Chondrocyte (in vitro differentiated cells): ENCODE data around the gene MAPK8IP3. TPM values are rescaled to one million over a fixed set of nuclear protein-coding genes. Genes with fewer than 3 reads are reported as not detected.

Experiments used
- DNase-seq: peaks from one replicate; pipeline ENCODE4 v3.0.0; 2021; ENCODE audit warnings: mixed read lengths, low spot score
- H3K27ac Mint-ChIP-seq: one replicate; pipeline ENCODE4 v1.8.0; 2021; ENCODE audit warnings: mild to moderate bottlenecking, moderate library complexity, mixed read lengths; ENCODE audit not compliant: unreplicated experiment
- H3K27me3 Mint-ChIP-seq: 2 replicates; pipeline ENCODE4 v1.8.0; 2021; ENCODE audit warnings: low read depth, mixed read lengths
- H3K36me3 Mint-ChIP-seq: 2 replicates; pipeline ENCODE4 v1.8.0; 2021; ENCODE audit warnings: low read depth, mixed read lengths
- H3K4me1 Mint-ChIP-seq: 2 replicates; pipeline ENCODE4 v1.8.0; 2021; ENCODE audit warnings: low read depth, mild to moderate bottlenecking, mixed read lengths
- H3K4me3 Mint-ChIP-seq: one replicate; pipeline ENCODE4 v1.8.0; 2021; ENCODE audit warnings: mild to moderate bottlenecking, moderate library complexity, mixed read lengths; ENCODE audit not compliant: unreplicated experiment
- H3K9me3 Mint-ChIP-seq: 2 replicates; pipeline ENCODE4 v1.8.0; 2021; ENCODE audit warnings: low read depth, mixed read lengths
- total RNA-seq: library from RNA; stranded (reverse); gene quantifications from 3 replicates; pipeline ENCODE4 v1.2.1, GENCODE V29; 2021
- TF ChIP-seq, protein P1 (sequence below): fragments of 200-600 bp; sonication (generic); IDR thresholded peaks from 2 replicates; pipeline ENCODE4 v1.5.0; 2021; ENCODE audit warnings: antibody characterized with exemption, mild to moderate bottlenecking, moderate library complexity

The MAPK8IP3 gene
- total RNA-seq, 1 donor from 2014 or later, result 53.8 TPM

DNA sequence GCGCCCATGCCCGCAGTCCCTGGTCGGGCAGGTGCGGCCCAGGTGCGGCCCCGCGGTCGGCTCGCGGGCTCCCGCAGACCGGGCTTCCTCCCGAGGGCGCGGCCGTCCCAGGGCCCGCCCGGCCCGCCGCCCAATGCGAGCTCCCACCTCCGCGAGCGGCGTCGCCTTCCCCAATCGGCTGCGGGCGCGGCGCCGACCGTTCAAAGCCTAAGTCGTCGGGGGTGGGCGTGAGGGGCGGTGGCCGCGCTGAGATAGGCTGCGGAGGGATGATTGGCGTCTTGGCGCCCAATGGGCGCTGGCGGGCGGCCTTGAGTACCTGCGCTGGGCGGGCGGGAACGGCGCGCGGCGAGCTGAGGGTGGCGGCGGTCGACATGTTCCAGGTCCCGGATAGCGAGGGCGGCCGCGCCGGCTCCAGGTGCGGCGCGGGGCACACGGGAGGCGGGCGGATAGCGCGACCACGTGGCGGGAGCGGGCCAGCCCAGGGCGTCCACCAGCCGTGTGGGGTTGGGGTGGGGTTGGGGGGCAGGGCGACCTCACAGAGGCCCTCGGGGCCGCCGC lies 28.0 kb upstream of the MAPK8IP3 start, which contains the start of gene JPT2:
JPT2 (plus strand) TSS at position 338 of the 558 bp plus-strand sequence; CDS start at position 372, 34 bp downstream.
- Mint-ChIP-seq H3K36me3 (peaks cover 12% of the 10 kb centered on the region), H3K4me1 (peaks cover 40% of the 10 kb centered on the region), H3K27ac (peak within 1 kb of the TSS; percentile 82), H3K27me3 (no peaks in the 10 kb centered on the region), H3K4me3 (peak within 1 kb of the TSS; percentile 92), H3K9me3 (no peaks in the 10 kb centered on the region)
- TF ChIP-seq, protein P1, sequence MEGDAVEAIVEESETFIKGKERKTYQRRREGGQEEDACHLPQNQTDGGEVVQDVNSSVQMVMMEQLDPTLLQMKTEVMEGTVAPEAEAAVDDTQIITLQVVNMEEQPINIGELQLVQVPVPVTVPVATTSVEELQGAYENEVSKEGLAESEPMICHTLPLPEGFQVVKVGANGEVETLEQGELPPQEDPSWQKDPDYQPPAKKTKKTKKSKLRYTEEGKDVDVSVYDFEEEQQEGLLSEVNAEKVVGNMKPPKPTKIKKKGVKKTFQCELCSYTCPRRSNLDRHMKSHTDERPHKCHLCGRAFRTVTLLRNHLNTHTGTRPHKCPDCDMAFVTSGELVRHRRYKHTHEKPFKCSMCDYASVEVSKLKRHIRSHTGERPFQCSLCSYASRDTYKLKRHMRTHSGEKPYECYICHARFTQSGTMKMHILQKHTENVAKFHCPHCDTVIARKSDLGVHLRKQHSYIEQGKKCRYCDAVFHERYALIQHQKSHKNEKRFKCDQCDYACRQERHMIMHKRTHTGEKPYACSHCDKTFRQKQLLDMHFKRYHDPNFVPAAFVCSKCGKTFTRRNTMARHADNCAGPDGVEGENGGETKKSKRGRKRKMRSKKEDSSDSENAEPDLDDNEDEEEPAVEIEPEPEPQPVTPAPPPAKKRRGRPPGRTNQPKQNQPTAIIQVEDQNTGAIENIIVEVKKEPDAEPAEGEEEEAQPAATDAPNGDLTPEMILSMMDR, result no peak
- peak; percentile 98 for DNase-seq

DNA sequence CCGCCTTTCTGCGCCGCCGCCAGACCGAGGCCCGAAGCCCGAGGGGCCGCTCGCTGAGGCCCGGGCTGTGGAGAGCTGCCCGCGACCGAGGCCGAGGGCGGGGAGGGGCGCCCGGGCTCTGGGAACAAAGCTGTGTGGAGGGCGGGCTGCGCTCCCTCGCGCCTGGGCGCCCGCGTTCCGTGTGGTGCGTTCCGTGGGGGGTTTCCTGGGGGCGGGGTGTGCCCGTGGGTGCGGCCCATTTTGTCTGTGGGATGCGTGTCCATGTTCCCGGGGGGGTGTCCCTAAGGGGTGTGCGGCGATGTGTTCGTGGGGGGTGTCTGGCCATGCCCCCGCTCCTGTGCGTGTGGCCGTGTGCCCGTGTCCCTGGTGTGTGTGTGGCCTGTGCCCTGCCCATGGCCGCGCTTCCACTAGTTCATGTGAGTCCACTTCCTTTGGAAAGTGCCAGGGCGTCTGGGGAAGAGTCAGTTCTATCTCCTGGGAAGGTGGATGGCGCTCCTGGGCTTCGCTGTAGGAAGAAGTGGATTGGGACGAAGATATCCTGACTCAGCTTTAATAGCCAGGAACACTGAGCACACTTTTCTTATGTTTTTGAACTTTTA lies 27.4 kb upstream of the MAPK8IP3 start:
- Mint-ChIP-seq H3K27ac (peak overlapping the region; percentile 82), H3K4me1 (peaks cover 40% of the 10 kb centered on the region), H3K27me3 (no peaks in the 10 kb centered on the region), H3K36me3 (peaks cover 7% of the 10 kb centered on the region), H3K9me3 (no peaks in the 10 kb centered on the region), H3K4me3 (peak overlapping the region; percentile 92)
- TF ChIP-seq, protein P1, result peak; percentile 16
- DNase-seq, result no peak

DNA sequence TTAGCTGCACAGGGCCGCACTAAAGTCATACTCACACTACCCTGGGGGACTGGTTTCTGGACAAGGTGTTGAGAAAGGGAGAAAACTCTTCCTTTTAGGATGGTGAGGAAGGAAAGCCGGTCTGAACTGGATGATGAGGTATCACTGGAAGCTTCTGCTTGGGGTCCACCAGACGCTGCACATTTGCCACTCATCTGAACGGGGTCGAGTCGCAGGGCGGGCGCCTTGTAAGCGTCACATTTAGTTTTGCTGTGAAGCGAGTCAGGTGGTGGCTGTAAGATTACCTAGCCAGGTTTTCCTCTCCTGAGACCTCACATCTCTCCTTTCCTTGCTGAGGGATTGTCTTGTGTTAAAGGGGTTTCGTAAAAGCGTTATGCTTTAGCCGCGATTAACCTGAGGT lies 25.6 kb upstream of the MAPK8IP3 start:
- peak overlapping the region; percentile 33 for H3K4me3 Mint-ChIP-seq
- H3K36me3 Mint-ChIP-seq, result peaks cover 2% of the 10 kb centered on the region
- TF ChIP-seq, protein P1, result no peak
- no peak for DNase-seq
- H3K27ac Mint-ChIP-seq, result peak overlapping the region; percentile 66
- no peaks in the 10 kb centered on the region for H3K27me3 Mint-ChIP-seq
- peaks cover 28% of the 10 kb centered on the region for H3K4me1 Mint-ChIP-seq
- no peaks in the 10 kb centered on the region for H3K9me3 Mint-ChIP-seq

DNA sequence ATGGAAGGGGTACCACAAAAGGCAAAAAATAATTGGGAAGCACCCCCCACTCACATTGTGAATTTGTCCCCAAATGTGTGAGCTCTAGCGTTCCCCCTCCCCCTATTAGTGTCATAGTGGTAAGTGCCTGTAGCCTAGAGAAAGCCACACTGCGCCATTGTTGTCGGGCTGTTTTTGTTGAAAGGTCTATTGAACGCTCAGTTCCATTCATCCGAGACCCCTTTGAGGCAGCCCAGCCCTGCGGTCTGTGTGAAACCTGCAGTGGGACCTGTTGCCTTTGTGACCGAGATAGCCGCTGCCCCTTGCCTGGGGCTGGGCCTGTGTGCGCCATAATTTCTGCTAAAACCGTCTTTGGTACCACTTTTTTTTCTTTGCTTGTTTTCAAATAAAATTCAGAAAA lies 25.0 kb upstream of the MAPK8IP3 start:
- TF ChIP-seq, protein P1, result no peak
- Mint-ChIP-seq H3K27ac (no peak overlapping the region), H3K27me3 (no peaks in the 10 kb centered on the region), H3K4me3 (no peak overlapping the region), H3K4me1 (peaks cover 25% of the 10 kb centered on the region), H3K9me3 (no peaks in the 10 kb centered on the region), H3K36me3 (no peaks in the 10 kb centered on the region)
- no peak for DNase-seq

DNA sequence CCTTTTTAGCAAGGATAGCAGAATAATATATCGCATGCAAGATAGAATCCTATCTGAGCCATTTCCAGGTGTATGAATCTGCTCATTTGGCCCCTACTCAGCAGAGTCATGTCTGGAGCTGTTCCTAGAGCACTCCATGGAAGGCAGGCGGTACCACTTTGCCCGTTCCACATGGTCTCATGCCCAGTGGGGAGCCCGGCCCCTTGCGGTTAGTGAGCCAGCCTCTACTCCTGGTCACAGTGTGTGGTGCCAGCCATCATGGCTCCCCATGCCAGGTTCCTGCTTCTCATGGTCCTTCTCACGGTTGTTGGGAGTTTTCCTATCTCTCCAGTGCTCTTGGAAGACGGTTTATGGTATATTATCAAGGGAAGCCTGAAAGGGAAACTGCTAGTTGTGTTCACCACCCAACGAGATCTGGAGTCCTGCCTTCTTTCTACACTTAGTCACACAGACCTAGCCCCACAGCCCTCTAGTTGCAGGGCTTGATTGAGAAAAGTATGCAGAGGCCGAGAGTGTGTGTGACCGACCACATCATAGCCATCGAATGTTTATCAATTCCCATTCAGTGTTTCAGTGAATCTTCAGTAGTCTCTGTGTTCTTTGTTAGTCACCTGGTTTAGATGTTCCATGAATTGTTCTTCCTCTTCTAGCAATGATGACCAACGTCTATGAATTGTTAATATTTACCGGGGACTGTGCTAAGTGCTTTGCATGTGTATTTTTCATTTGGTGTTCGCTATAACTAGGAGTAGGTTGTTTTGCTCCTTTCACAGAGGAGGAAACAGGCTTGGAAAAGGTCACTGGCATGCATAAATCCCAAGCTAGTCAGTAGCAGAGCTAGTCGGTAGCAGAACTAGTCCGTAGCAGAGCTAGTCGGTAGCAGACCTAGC lies 18.3 kb upstream of the MAPK8IP3 start:
- Mint-ChIP-seq H3K4me3 (no peak overlapping the region), H3K4me1 (peaks cover 46% of the 10 kb centered on the region), H3K36me3 (peaks cover 4% of the 10 kb centered on the region), H3K9me3 (no peaks in the 10 kb centered on the region), H3K27ac (peak overlapping the region; percentile 20), H3K27me3 (no peaks in the 10 kb centered on the region)
- TF ChIP-seq, protein P1, result no peak
- no peak for DNase-seq
